HCT116 (cell line): ENCODE measurements around the gene DAPK1. TPM values are rescaled to one million over a fixed set of nuclear protein-coding genes. Genes with fewer than 3 reads are reported as not detected.

Source experiments
- ATAC-seq: fragments of 200-7000 bp; cut with Tn5 transposase; 2 replicates; pipeline ENCODE4 v1.9.1; 2020; ENCODE audit warnings: mild to moderate bottlenecking, moderate library complexity
- BruUV-seq: library from RNA; stranded (reverse); fragments of 400-500 nt; replicated peaks from 2 replicates; lab custom pipeline; 2021; lab: Mats Ljungman, UMichigan
- CTCF ChIA-PET: fragments of 300-600 bp; sonication (Branson Sonifier 250); formaldehyde crosslinking; loops from one replicate; lab custom pipeline; 2021; ENCODE audit warnings: antibody characterized with exemption; lab: Charles Lee
- POLR2A ChIA-PET: fragments of 300-600, 350-600 bp; sonication (Branson Sonifier 250); formaldehyde crosslinking; loops from one replicate; lab custom pipeline; 2021; ENCODE audit warnings: antibody characterized with exemption; lab: Charles Lee
- RAD21 ChIA-PET, 2 experiments: fragments of 300-600 bp; sonication (Branson Sonifier 250); formaldehyde crosslinking; loops; one replicate each; lab custom pipeline; 2023; ENCODE audit warnings: low total read pairs in 2 of 2; ENCODE audit not compliant: uncharacterized antibody in 2 of 2, unreplicated experiment in 2 of 2, low non-redundant PET in 1 of 2; lab: Charles Lee
- DNase-seq: peaks from one replicate; pipeline ENCODE4 v3.0.0-alpha.2; 2010; ENCODE audit warnings: low read depth, low spot score
- H2AFZ ChIP-seq: fragments of 200-600 bp; shearing (Covaris generic), sonication (generic); 2 replicates; pipeline ENCODE4 v1.6.1; 2017; ENCODE audit warnings: low read depth, mixed run types, mixed read lengths, antibody characterized with exemption, low read length; ENCODE audit not compliant: poor library complexity, severe bottlenecking
- H3K27ac ChIP-seq: 2 replicates; pipeline ENCODE4 v1.5.1; 2012; ENCODE audit warnings: low read depth, low read length
- H3K27me3 ChIP-seq: fragments of 200-600 bp; sonication (generic); 2 replicates; pipeline ENCODE4 v1.6.1; 2016; ENCODE audit warnings: mixed run types, low read length, mixed read lengths; ENCODE audit not compliant: insufficient read depth
- H3K36me3 ChIP-seq, 2 experiments: fragments of 200-500 bp in 1 of 2; fragments of 200-600 bp in 1 of 2; sonication (Bioruptor generic) in 1 of 2; sonication (generic) in 1 of 2; 2 replicates each; pipeline versions ENCODE4 v1.5.1 to v1.6.1; 2014 to 2016; ENCODE audit warnings: low read length in 2 of 2, inconsistent platforms in 1 of 2, mixed read lengths in 1 of 2, mixed run types in 1 of 2; ENCODE audit not compliant: insufficient read depth in 2 of 2, control insufficient read depth in 1 of 2
- H3K4me1 ChIP-seq, 2 experiments: fragments of 200-600 bp in 1 of 2; sonication (generic) in 1 of 2; 2 replicates each; pipeline versions ENCODE4 v1.5.1 to v1.6.1; 2012 to 2017; ENCODE audit warnings: low read length in 2 of 2, inconsistent platforms in 1 of 2, mild to moderate bottlenecking in 1 of 2, mixed read lengths in 1 of 2, mixed run types in 1 of 2, moderate library complexity in 1 of 2; ENCODE audit not compliant: insufficient read depth in 2 of 2, control insufficient read depth in 1 of 2
- H3K4me2 ChIP-seq: fragments of 200-600 bp; sonication (generic); 2 replicates; pipeline ENCODE4 v1.6.1; 2017; ENCODE audit warnings: mixed run types, low read length, mixed read lengths
- H3K4me3 ChIP-seq, 2 experiments: fragments of 200-600 bp in 1 of 2; sonication (generic) in 1 of 2; replicated peaks in 1 of 2; 2 replicates each; pipeline ENCODE4 v1.5.1; 2011 to 2016; ENCODE audit warnings: low read length in 2 of 2, control low read depth in 1 of 2, low read depth in 1 of 2, mild to moderate bottlenecking in 1 of 2, mixed read lengths in 1 of 2, mixed run types in 1 of 2
- H3K79me2 ChIP-seq: fragments of 200-600 bp; sonication (generic); 2 replicates; pipeline ENCODE4 v1.6.1; 2017; ENCODE audit warnings: mild to moderate bottlenecking, mixed run types, low read length, moderate library complexity, mixed read lengths; ENCODE audit not compliant: insufficient read depth
- H3K9ac ChIP-seq: fragments of 200-600 bp; sonication (generic); 2 replicates; pipeline ENCODE4 v1.6.1; 2016; ENCODE audit warnings: low read length, mixed read lengths
- H3K9me2 ChIP-seq: fragments of 200-600 bp; sonication (generic), shearing (Covaris generic); 2 replicates; pipeline ENCODE4 v1.6.1; 2017; ENCODE audit warnings: mixed run types, mild to moderate bottlenecking, moderate library complexity; ENCODE audit not compliant: insufficient read depth
- H3K9me3 ChIP-seq, 2 experiments: fragments of 200-500 bp in 1 of 2; fragments of 200-600 bp in 1 of 2; sonication (Bioruptor generic) in 1 of 2; sonication (generic) in 1 of 2; 2 replicates each; pipeline ENCODE4 v1.6.1; 2014 to 2017; ENCODE audit warnings: low read length in 2 of 2, mixed read lengths in 2 of 2, inconsistent platforms in 1 of 2, low read depth in 1 of 2, mild to moderate bottlenecking in 1 of 2, mixed run types in 1 of 2, moderate library complexity in 1 of 2; ENCODE audit not compliant: control insufficient read depth in 1 of 2, insufficient read depth in 1 of 2
- H4K20me1 ChIP-seq: fragments of 200-600 bp; sonication (generic), shearing (Covaris generic); 2 replicates; pipeline ENCODE4 v1.6.1; 2017; ENCODE audit warnings: mixed run types, mild to moderate bottlenecking, moderate library complexity; ENCODE audit not compliant: insufficient read depth
- CBX3 ChIP-seq: IDR thresholded peaks from 2 replicates; pipeline ENCODE4 v1.6.1; 2012; ENCODE audit warnings: low read depth
- CEBPB ChIP-seq: IDR thresholded peaks from 2 replicates; pipeline ENCODE4 v1.6.1; 2012; ENCODE audit warnings: low read depth
- EGR1 ChIP-seq: IDR thresholded peaks from 2 replicates; pipeline ENCODE4 v1.6.1; 2012; ENCODE audit warnings: low read depth
- EZH2 ChIP-seq: fragments of 200-600 bp; sonication (generic); IDR thresholded peaks from 2 replicates; pipeline ENCODE4 v1.6.1; 2017; ENCODE audit warnings: antibody characterized with exemption, mixed run types
- EZH2phosphoT487 ChIP-seq: fragments of 200-600 bp; IDR thresholded peaks from 2 replicates; pipeline ENCODE4 v1.6.1; 2018; ENCODE audit warnings: antibody characterized with exemption, borderline replicate concordance
- FOSL1 ChIP-seq: IDR thresholded peaks from 2 replicates; pipeline ENCODE4 v1.6.1; 2012; ENCODE audit warnings: low read depth
- JUND ChIP-seq: IDR thresholded peaks from 2 replicates; pipeline ENCODE4 v1.6.1; 2012
- POLR2A ChIP-seq: IDR thresholded peaks from 2 replicates; pipeline ENCODE4 v1.7.0; 2011; ENCODE audit warnings: borderline replicate concordance; ENCODE audit not compliant: insufficient read depth, insufficient read length; ENCODE audit errors: extremely low read depth
- POLR2AphosphoS5 ChIP-seq: IDR thresholded peaks from 2 replicates; pipeline ENCODE4 v1.6.1; 2011; ENCODE audit warnings: mild to moderate bottlenecking, low read depth, low read length, moderate library complexity
- RAD21 ChIP-seq: IDR thresholded peaks from 2 replicates; pipeline ENCODE4 v1.6.1; 2012; ENCODE audit warnings: low read depth, mild to moderate bottlenecking
- SIN3A ChIP-seq: IDR thresholded peaks from 2 replicates; pipeline ENCODE4 v1.6.1; 2012; ENCODE audit warnings: low read depth
- SP1 ChIP-seq: IDR thresholded peaks from 2 replicates; pipeline ENCODE4 v1.6.1; 2012; ENCODE audit warnings: low read depth
- YY1 ChIP-seq: IDR thresholded peaks from 2 replicates; pipeline ENCODE4 v1.6.1; 2011; ENCODE audit warnings: low read length, low read depth, moderate library complexity, mild to moderate bottlenecking; ENCODE audit not compliant: insufficient replicate concordance; ENCODE audit errors: extremely low read depth
- ZBTB33 ChIP-seq: IDR thresholded peaks from 2 replicates; pipeline ENCODE4 v1.6.1; 2011; ENCODE audit warnings: mild to moderate bottlenecking, low read length, moderate library complexity; ENCODE audit not compliant: insufficient replicate concordance; ENCODE audit errors: extremely low read depth
- ZFX ChIP-seq: fragments of 450-650 bp; IDR thresholded peaks from 2 replicates; pipeline ENCODE4 v1.6.1; 2017
- ZNF274 ChIP-seq: fragments of 200-500 bp; sonication (Bioruptor generic); IDR thresholded peaks from 2 replicates; pipeline ENCODE4 v1.6.1; 2014; ENCODE audit warnings: mild to moderate bottlenecking, low read depth, low read length, inconsistent platforms
- intact Hi-C: fragments of 100-400 bp; cut with micrococcal nuclease; formaldehyde crosslinking; loops from 2 replicates; pipeline ENCODE4 v1.10.0; 2022
- total RNA-seq: library from RNA; stranded (reverse); gene quantifications from one replicate; pipeline ENCODE4 v1.2.1, GENCODE V29; 2021; ENCODE audit not compliant: unreplicated experiment
- TF ChIP-seq, protein P1 (sequence below): IDR thresholded peaks from 2 replicates; pipeline ENCODE4 v1.6.1; 2012
- TF ChIP-seq, protein P2 (sequence below): IDR thresholded peaks from 2 replicates; pipeline ENCODE4 v1.6.1; 2012

Gene DAPK1
- total RNA-seq, 1 experiment from 2014 or later = 5.6 TPM

- ATAC-seq = no peak
- no peak overlapping the region for H3K9ac ChIP-seq
- POLR2A ChIA-PET = no interaction called here
- H3K9me3 ChIP-seq = no peaks in the 10 kb centered on the region
- H3K27me3 ChIP-seq = 0 out of 2 replicates have a peak, but pooled peaks cover 4% of the 10 kb centered on the region
- no peak overlapping the region for H3K4me2 ChIP-seq
- no peak overlapping the region for H2AFZ ChIP-seq
- H3K4me1 ChIP-seq = no peaks in the 10 kb centered on the region
- H3K27ac ChIP-seq = no peak overlapping the region
- BruUV-seq = no TSS peak
- intact Hi-C loops = no loop called here
- CTCF ChIA-PET = no interaction called here
- no peaks in the 10 kb centered on the region for H3K36me3 ChIP-seq
- no peak for TF ChIP-seq YY1
- TF ChIP-seq FOSL1 = no peak
- no peak for TF ChIP-seq POLR2A
- TF ChIP-seq JUND = no peak
- TF ChIP-seq, protein P1, sequence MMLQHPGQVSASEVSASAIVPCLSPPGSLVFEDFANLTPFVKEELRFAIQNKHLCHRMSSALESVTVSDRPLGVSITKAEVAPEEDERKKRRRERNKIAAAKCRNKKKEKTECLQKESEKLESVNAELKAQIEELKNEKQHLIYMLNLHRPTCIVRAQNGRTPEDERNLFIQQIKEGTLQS = no peak
- TF ChIP-seq EGR1 = no peak
- TF ChIP-seq ZFX = no peak
- no peak for TF ChIP-seq SIN3A
- TF ChIP-seq ZNF274 = no peak
- no peak for TF ChIP-seq POLR2AphosphoS5
- no peak for TF ChIP-seq RAD21
- no peak for TF ChIP-seq EZH2
- TF ChIP-seq EZH2phosphoT487 = no peak
- H4K20me1 ChIP-seq = no peaks in the 10 kb centered on the region
- RAD21 ChIA-PET = no interaction called here
- no peaks in the 10 kb centered on the region for H3K79me2 ChIP-seq
- no peaks in the 10 kb centered on the region for H3K9me2 ChIP-seq
- no peak for DNase-seq
- H3K4me3 ChIP-seq = no peak overlapping the region
Observed at GRCh38 chr9:87601176-87601575, 103.5 kb downstream of the DAPK1 start.

- ChIA-PET CTCF (no interaction called here), RAD21 (no interaction called here), POLR2A (no interaction called here)
- Histone ChIP-seq H3K4me2 (no peak overlapping the region), H3K9me3 (no peaks in the 10 kb centered on the region), H3K79me2 (no peaks in the 10 kb centered on the region), H3K4me3 (no peak overlapping the region), H3K9me2 (no peaks in the 10 kb centered on the region), H3K9ac (no peak overlapping the region), H3K27me3 (0 out of 2 replicates have a peak, but pooled peaks cover 4% of the 10 kb centered on the region), H4K20me1 (no peaks in the 10 kb centered on the region), H3K36me3 (no peaks in the 10 kb centered on the region), H3K27ac (no peak overlapping the region), H3K4me1 (0 out of 4 replicates have a peak, but pooled peaks cover 0 to under 1% of the 10 kb centered on the region in 2 experiments), H2AFZ (no peak overlapping the region)
- DNase-seq (no peak), ATAC-seq (no peak)
- intact Hi-C loops = no loop called here
- no TSS peak for BruUV-seq
- TF ChIP-seq ZBTB33 (no peak), POLR2A (no peak), EZH2phosphoT487 (no peak), SIN3A (no peak), EZH2 (no peak), CEBPB (no peak), SP1 (no peak), FOSL1 (no peak), RAD21 (no peak), CBX3 (no peak)
- TF ChIP-seq, protein P1 = no peak
- TF ChIP-seq, protein P2, sequence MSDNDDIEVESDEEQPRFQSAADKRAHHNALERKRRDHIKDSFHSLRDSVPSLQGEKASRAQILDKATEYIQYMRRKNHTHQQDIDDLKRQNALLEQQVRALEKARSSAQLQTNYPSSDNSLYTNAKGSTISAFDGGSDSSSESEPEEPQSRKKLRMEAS = no peak
Observed at GRCh38 chr9:87601595-87601994, 103.9 kb downstream of the DAPK1 start.
